ENCODE data around the gene PLA2R1. TPM values are rescaled to one million over a fixed set of nuclear protein-coding genes. Genes with fewer than 3 reads are reported as not detected.

PLA2R1 gene
- total and polyA plus RNA-seq, 10 of the 15 experiments (the other 5 are each of a cell fraction or from before 2014, with no cell fraction given) = 0.01 to 0.05 (median 0.02) TPM; not detected in 6

DNA sequence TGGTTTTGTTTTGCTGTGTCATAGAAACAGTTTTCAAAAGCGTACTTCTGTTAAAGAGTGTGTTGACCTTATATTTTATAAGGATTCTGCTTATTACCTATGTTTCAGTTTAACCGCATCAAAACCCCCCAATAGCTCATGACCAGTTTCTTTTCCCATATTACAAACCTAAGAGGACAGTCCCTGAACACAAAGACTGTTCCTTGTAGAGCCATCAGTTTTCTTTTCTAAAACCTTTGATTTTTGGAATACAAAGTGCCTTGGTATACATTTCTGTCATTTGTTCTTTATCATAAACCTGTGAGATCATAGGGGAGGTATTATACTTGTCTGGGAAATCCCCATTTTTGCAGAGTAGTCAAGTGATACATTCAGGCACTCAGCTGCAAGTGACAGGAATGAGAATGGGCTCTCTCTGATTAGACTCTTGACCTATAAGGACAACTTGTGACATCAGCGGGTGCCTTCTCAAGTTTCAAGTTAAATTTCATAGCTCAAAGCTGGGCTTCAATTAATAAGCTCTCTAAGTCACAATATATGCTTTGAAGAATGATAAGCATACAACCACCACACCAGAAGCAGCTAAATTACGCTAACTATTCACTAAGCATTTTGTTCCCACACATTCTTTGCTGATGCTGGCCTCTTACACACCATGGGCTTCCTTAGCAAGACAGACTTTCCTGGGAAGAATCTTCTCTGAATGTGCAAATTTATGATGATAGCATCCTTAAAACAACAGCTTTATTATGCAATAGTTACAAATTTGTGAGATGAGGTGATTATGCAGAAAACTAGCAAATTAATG, 167.0 kb downstream of the PLA2R1 start:
- intact Hi-C loops (cut with micrococcal nuclease; ENCODE audit: unreplicated experiment) (loop anchor here (1.0 to 10.0 kb wide), 5 partner anchors 16 to 1269 kb away; partner anchors contain the start of genes ITGB6 and TANK), in situ Hi-C loops (cut with MboI) (no loop called here)
- no peak overlapping the region for H2AFZ ChIP-seq (ENCODE audit: control insufficient read depth, low read depth, low read length)
- BruUV-seq (replicated peaks) = TSS peak; percentile 75
- H3K36me3 ChIP-seq (ENCODE audit: control insufficient read depth in 2 of 2, insufficient read depth in 2 of 2, low read length in 1 of 2) = peaks cover 0 to 10% of the 10 kb centered on the region in 2 experiments; a peak in 2 of 4 replicates
- H3K4me2 ChIP-seq (ENCODE audit: control insufficient read depth, insufficient read depth) = peak overlapping the region; percentile 90
- H3K9ac ChIP-seq (ENCODE audit: control insufficient read depth, insufficient read depth, low read length) = peak overlapping the region; percentile 66
- ChIA-PET CTCF (interaction anchor here (1.0 to 22.7 kb wide), 11 partner anchors 8 to 70 kb away, joined by 3 to 335 read pairs (median 6); partner anchors contain the start of gene LY75), RAD21 (ENCODE audit: unreplicated experiment) (interaction anchor here (0.6 to 3.5 kb wide), 15 partner anchors 8 to 314 kb away, joined by 3 to 22 read pairs (median 8); partner anchors contain the start of genes LY75 and MARCHF7), POLR2A (interaction anchor here (0.5 to 46.2 kb wide), 9 partner anchors 4 to 1860 kb away, joined by 3 to 840 read pairs (median 4); partner anchors contain the start of genes LY75 and MARCHF7), SMC1A (ENCODE audit: uncharacterized antibody, unreplicated experiment) (interaction anchor here (0.6 to 51.7 kb wide), 13 partner anchors 6 to 183 kb away, joined by 3 to 1536 read pairs (median 5); partner anchors contain the start of genes LY75 and MARCHF7)
- peak; percentile 44 for FAIRE-seq
- 26% methylated on average over 4 of the region's 4 CpGs for WGBS (ENCODE audit: insufficient coverage, insufficient replicate concordance, low lambda C conversion rate, missing lambda C conversion rate)
- DNase-seq (ENCODE audit: low read depth, low spot score) = no peak
- peak overlapping the region; percentile 83 for H3K27ac ChIP-seq (ENCODE audit: control insufficient read depth, insufficient read depth)
- H3K79me2 ChIP-seq (ENCODE audit: control insufficient read depth, insufficient read depth, low read length) = peaks cover 54% of the 10 kb centered on the region
- no peaks in the 10 kb centered on the region for H3K27me3 ChIP-seq (replicated peaks in 1 of 2; ENCODE audit: control insufficient read depth in 2 of 2, insufficient read depth in 2 of 2, low read length in 1 of 2)
- ATAC-seq = peak; percentile 62
- peaks cover 89% of the 10 kb centered on the region for H3K4me1 ChIP-seq (ENCODE audit: control insufficient read depth, insufficient read depth, low read length)
- no peaks in the 10 kb centered on the region for H3K9me3 ChIP-seq (replicated peaks; ENCODE audit: control insufficient read depth, insufficient read depth, low read length)
- peak overlapping the region; percentile 32 for H3K4me3 ChIP-seq
- H4K20me1 ChIP-seq (ENCODE audit: control insufficient read depth, insufficient read depth) = no peaks in the 10 kb centered on the region
- TF ChIP-seq SIN3A (IDR thresholded peaks at IDR 0.05; ENCODE audit: low read depth, low read length) (no peak), NFYB (IDR thresholded peaks at IDR 0.05; ENCODE audit: insufficient read depth, low read depth, low read length) (0 out of 2 replicates have a peak, but pooled peaks have one; percentile 3), BMI1 (IDR thresholded peaks at IDR 0.05; ENCODE audit: borderline replicate concordance) (peak; percentile 20; the same call in 1 of the 2 replicates), NBN (IDR thresholded peaks at IDR 0.05) (peak; percentile 58; the same call in 1 of the 2 replicates), RAD51 (IDR thresholded peaks at IDR 0.05) (no peak), STAT3 (IDR thresholded peaks at IDR 0.05; ENCODE audit: low read depth, low read length) (no peak), NFIC (IDR thresholded peaks at IDR 0.05; ENCODE audit: low read depth, low read length) (peak; percentile 96), MTA3 (IDR thresholded peaks at IDR 0.05; ENCODE audit: borderline replicate concordance, low read length) (0 out of 2 replicates have a peak, but pooled peaks have one; percentile 59), BRCA1 (IDR thresholded peaks at IDR 0.05; ENCODE audit: low read depth, low read length) (no peak), NR2C1 (IDR thresholded peaks at IDR 0.05) (no peak; the same call in 1 of the 2 replicates), SMAD1 (IDR thresholded peaks at IDR 0.05; ENCODE audit: low read depth, partially characterized antibody) (no peak)
- TF ChIP-seq, protein P1, sequence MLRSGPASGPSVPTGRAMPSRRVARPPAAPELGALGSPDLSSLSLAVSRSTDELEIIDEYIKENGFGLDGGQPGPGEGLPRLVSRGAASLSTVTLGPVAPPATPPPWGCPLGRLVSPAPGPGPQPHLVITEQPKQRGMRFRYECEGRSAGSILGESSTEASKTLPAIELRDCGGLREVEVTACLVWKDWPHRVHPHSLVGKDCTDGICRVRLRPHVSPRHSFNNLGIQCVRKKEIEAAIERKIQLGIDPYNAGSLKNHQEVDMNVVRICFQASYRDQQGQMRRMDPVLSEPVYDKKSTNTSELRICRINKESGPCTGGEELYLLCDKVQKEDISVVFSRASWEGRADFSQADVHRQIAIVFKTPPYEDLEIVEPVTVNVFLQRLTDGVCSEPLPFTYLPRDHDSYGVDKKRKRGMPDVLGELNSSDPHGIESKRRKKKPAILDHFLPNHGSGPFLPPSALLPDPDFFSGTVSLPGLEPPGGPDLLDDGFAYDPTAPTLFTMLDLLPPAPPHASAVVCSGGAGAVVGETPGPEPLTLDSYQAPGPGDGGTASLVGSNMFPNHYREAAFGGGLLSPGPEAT (IDR thresholded peaks at IDR 0.05; ENCODE audit: low read depth) = peak; percentile 99
- TF ChIP-seq, protein P2, sequence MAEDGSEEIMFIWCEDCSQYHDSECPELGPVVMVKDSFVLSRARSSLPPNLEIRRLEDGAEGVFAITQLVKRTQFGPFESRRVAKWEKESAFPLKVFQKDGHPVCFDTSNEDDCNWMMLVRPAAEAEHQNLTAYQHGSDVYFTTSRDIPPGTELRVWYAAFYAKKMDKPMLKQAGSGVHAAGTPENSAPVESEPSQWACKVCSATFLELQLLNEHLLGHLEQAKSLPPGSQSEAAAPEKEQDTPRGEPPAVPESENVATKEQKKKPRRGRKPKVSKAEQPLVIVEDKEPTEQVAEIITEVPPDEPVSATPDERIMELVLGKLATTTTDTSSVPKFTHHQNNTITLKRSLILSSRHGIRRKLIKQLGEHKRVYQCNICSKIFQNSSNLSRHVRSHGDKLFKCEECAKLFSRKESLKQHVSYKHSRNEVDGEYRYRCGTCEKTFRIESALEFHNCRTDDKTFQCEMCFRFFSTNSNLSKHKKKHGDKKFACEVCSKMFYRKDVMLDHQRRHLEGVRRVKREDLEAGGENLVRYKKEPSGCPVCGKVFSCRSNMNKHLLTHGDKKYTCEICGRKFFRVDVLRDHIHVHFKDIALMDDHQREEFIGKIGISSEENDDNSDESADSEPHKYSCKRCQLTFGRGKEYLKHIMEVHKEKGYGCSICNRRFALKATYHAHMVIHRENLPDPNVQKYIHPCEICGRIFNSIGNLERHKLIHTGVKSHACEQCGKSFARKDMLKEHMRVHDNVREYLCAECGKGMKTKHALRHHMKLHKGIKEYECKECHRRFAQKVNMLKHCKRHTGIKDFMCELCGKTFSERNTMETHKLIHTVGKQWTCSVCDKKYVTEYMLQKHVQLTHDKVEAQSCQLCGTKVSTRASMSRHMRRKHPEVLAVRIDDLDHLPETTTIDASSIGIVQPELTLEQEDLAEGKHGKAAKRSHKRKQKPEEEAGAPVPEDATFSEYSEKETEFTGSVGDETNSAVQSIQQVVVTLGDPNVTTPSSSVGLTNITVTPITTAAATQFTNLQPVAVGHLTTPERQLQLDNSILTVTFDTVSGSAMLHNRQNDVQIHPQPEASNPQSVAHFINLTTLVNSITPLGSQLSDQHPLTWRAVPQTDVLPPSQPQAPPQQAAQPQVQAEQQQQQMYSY (CRISPR knock-in tag; IDR thresholded peaks at IDR 0.05) = no peak
- TF ChIP-seq, protein P3, sequence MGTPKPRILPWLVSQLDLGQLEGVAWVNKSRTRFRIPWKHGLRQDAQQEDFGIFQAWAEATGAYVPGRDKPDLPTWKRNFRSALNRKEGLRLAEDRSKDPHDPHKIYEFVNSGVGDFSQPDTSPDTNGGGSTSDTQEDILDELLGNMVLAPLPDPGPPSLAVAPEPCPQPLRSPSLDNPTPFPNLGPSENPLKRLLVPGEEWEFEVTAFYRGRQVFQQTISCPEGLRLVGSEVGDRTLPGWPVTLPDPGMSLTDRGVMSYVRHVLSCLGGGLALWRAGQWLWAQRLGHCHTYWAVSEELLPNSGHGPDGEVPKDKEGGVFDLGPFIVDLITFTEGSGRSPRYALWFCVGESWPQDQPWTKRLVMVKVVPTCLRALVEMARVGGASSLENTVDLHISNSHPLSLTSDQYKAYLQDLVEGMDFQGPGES (IDR thresholded peaks at IDR 0.05) = no peak
- TF ChIP-seq, protein P4, sequence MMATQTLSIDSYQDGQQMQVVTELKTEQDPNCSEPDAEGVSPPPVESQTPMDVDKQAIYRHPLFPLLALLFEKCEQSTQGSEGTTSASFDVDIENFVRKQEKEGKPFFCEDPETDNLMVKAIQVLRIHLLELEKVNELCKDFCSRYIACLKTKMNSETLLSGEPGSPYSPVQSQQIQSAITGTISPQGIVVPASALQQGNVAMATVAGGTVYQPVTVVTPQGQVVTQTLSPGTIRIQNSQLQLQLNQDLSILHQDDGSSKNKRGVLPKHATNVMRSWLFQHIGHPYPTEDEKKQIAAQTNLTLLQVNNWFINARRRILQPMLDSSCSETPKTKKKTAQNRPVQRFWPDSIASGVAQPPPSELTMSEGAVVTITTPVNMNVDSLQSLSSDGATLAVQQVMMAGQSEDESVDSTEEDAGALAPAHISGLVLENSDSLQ (IDR thresholded peaks at IDR 0.05) = peak; percentile 63
